ENCODE results near the gene IFNL3. TPM values are rescaled to one million over a fixed set of nuclear protein-coding genes. Genes with fewer than 3 reads are reported as not detected.

Gene IFNL3
- total and polyA plus RNA-seq, 2 of the 13 experiments (the other 11 are each of a cell fraction or from before 2014, with no cell fraction given): not detected

GRCh38 chr19:39276740-39277139 lies 31.9 kb upstream of the IFNL3 start (continued):
- TF ChIP-seq JDP2 (CRISPR knock-in tag; IDR thresholded peaks at IDR 0.05; ENCODE audit: borderline replicate concordance) (no peak), ZNF562 (CRISPR knock-in tag; IDR thresholded peaks at IDR 0.05; ENCODE audit: borderline replicate concordance) (no peak), MLLT10 (CRISPR knock-in tag; IDR thresholded peaks at IDR 0.05) (no peak), ZNF543 (CRISPR knock-in tag; IDR thresholded peaks at IDR 0.05) (no peak), IKZF4 (CRISPR knock-in tag; IDR thresholded peaks at IDR 0.05; ENCODE audit: borderline replicate concordance, low read depth, not compliant biosample characterization) (no peak), HNF1B (CRISPR knock-in tag; IDR thresholded peaks at IDR 0.05) (no peak), ZSCAN21 (CRISPR knock-in tag; IDR thresholded peaks at IDR 0.05; ENCODE audit: borderline replicate concordance) (no peak), ZNF766 (CRISPR knock-in tag; IDR thresholded peaks at IDR 0.05; ENCODE audit: borderline replicate concordance) (no peak)

GRCh38 chr19:39275578-39275977 lies 30.8 kb upstream of the IFNL3 start:
- no peaks in the 10 kb centered on the region for H3K27me3 ChIP-seq (ENCODE audit: control insufficient read depth in 1 of 2, insufficient read depth in 2 of 2, low read length in 2 of 2)
- no peaks in the 10 kb centered on the region for H3K36me3 ChIP-seq (replicated peaks in 1 of 2; ENCODE audit: control insufficient read depth in 1 of 2, insufficient read depth in 2 of 2, low read length in 2 of 2)
- no peak overlapping the region for H3K27ac ChIP-seq (ENCODE audit: extremely low read length, insufficient read depth, low read length)
- FAIRE-seq (no peak), ATAC-seq (no peak), DNase-seq (ENCODE audit: low spot score) (no peak)
- in situ Hi-C loops (cut with HindIII; ENCODE audit: extremely low pct_ligation_motif_present, low pct_unique_long_range_greater_than_20kb): no loop called here
- H3K4me3 ChIP-seq (replicated peaks in 1 of 3; ENCODE audit: insufficient read depth in 1 of 3, low read depth in 2 of 3, low read length in 3 of 3): no peak overlapping the region
- H3K9ac ChIP-seq (ENCODE audit: insufficient read depth, low read depth, low read length): no peak overlapping the region
- no peaks in the 10 kb centered on the region for H4K20me1 ChIP-seq (ENCODE audit: insufficient read depth, low read length)
- H3K4me1 ChIP-seq (ENCODE audit: insufficient read depth, low read length): peaks cover 6% of the 10 kb centered on the region
- BruUV-seq (replicated peaks): no TSS peak
- H3K9me3 ChIP-seq (ENCODE audit: low read length): no peaks in the 10 kb centered on the region
- H3K4me2 ChIP-seq (ENCODE audit: low read depth, low read length): no peak overlapping the region
- no peak overlapping the region for H2AFZ ChIP-seq (ENCODE audit: low read length)
- 62% methylated on average over 5 of the region's 5 CpGs for WGBS (ENCODE audit: low lambda C conversion rate)
- no peaks in the 10 kb centered on the region for H3K79me2 ChIP-seq (ENCODE audit: insufficient read depth, low read length)
- ChIA-PET POLR2A (no interaction called here), CTCF (ENCODE audit: low intra/inter-chr PET ratio, low total read pairs) (no interaction called here)
- intact Hi-C loops (cut with micrococcal nuclease; ENCODE audit: unreplicated experiment): no loop called here
- no peak for TF ChIP-seq KDM5B (CRISPR knock-in tag; IDR thresholded peaks at IDR 0.05; ENCODE audit: borderline replicate concordance)
- TF ChIP-seq PAWR (CRISPR knock-in tag; IDR thresholded peaks at IDR 0.05; ENCODE audit: borderline replicate concordance): no peak
- TF ChIP-seq IRX3 (CRISPR knock-in tag; IDR thresholded peaks at IDR 0.05; ENCODE audit: borderline replicate concordance, low read depth): no peak
- TF ChIP-seq PLRG1 (conservative IDR thresholded peaks at IDR 0.05): no peak
- TF ChIP-seq ZBTB10 (CRISPR knock-in tag; IDR thresholded peaks at IDR 0.05; ENCODE audit: borderline replicate concordance): no peak
- TF ChIP-seq DZIP1 (CRISPR knock-in tag; IDR thresholded peaks at IDR 0.05): no peak
- no peak for TF ChIP-seq HINFP (CRISPR knock-in tag; IDR thresholded peaks at IDR 0.05; ENCODE audit: low read depth)
